ENCODE data around the gene TLR9. TPM values are rescaled to one million over a fixed set of nuclear protein-coding genes. Genes with fewer than 3 reads are reported as not detected.

TLR9 gene
- total RNA-seq, 1 experiment from 2014 or later = not detected

DNA sequence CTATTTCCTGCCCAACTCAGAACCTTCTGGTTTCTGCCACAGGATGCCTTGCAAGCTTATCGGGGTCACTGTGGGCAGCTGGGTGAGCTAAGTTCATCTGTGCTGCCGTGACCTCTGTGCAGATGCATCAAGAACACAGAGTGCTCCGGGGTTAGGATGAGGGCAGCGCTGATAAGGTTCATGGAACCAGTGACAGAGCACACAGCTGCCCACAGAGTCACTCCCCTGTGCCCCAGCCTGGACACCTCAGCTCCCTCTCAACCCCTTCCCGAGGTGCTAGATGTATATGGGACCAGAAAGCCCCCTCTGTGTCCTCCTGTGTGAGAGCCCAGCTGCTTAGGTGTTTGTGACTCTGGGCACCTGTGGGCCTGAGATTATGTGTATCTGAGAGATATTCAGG lies 43.2 kb downstream of the TLR9 start:
- Mint-ChIP-seq H3K4me3 (no peak overlapping the region), H3K36me3 (no peaks in the 10 kb centered on the region), H3K27ac (no peak overlapping the region), H3K4me1 (peaks cover 10% of the 10 kb centered on the region; the same call in 1 of the 2 replicates), H3K9me3 (no peaks in the 10 kb centered on the region), H3K27me3 (ENCODE audit: low read depth) (peaks cover 2% of the 10 kb centered on the region; the same call in 1 of the 2 replicates)
- ATAC-seq = no peak
- no peak for DNase-seq (ENCODE audit: low spot score)
- POLR2A ChIA-PET = no interaction called here
- TF ChIP-seq, protein P1, sequence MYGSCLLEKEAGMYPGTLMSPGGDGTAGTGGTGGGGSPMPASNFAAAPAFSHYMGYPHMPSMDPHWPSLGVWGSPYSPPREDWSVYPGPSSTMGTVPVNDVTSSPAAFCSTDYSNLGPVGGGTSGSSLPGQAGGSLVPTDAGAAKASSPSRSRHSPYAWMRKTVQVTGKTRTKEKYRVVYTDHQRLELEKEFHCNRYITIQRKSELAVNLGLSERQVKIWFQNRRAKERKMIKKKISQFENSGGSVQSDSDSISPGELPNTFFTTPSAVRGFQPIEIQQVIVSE (CRISPR knock-in tag; IDR thresholded peaks at IDR 0.05; ENCODE audit: borderline replicate concordance) = no peak
- TF ChIP-seq, protein P2, sequence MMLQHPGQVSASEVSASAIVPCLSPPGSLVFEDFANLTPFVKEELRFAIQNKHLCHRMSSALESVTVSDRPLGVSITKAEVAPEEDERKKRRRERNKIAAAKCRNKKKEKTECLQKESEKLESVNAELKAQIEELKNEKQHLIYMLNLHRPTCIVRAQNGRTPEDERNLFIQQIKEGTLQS (CRISPR knock-in tag; conservative IDR thresholded peaks at IDR 0.05) = no peak
- TF ChIP-seq ZNF396 (CRISPR knock-in tag; IDR thresholded peaks at IDR 0.05; ENCODE audit: borderline replicate concordance) = no peak
- TF ChIP-seq GABPB1 (CRISPR knock-in tag; IDR thresholded peaks at IDR 0.05) = no peak
- TF ChIP-seq, protein P3, sequence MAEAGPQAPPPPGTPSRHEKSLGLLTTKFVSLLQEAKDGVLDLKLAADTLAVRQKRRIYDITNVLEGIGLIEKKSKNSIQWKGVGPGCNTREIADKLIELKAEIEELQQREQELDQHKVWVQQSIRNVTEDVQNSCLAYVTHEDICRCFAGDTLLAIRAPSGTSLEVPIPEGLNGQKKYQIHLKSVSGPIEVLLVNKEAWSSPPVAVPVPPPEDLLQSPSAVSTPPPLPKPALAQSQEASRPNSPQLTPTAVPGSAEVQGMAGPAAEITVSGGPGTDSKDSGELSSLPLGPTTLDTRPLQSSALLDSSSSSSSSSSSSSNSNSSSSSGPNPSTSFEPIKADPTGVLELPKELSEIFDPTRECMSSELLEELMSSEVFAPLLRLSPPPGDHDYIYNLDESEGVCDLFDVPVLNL (CRISPR knock-in tag; IDR thresholded peaks at IDR 0.05; ENCODE audit: borderline replicate concordance, low read depth) = no peak
- no peak for TF ChIP-seq CREB1 (CRISPR knock-in tag; IDR thresholded peaks at IDR 0.05)
- TF ChIP-seq, protein P4, sequence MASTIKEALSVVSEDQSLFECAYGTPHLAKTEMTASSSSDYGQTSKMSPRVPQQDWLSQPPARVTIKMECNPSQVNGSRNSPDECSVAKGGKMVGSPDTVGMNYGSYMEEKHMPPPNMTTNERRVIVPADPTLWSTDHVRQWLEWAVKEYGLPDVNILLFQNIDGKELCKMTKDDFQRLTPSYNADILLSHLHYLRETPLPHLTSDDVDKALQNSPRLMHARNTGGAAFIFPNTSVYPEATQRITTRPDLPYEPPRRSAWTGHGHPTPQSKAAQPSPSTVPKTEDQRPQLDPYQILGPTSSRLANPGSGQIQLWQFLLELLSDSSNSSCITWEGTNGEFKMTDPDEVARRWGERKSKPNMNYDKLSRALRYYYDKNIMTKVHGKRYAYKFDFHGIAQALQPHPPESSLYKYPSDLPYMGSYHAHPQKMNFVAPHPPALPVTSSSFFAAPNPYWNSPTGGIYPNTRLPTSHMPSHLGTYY (CRISPR knock-in tag; IDR thresholded peaks at IDR 0.05) = no peak
- TF ChIP-seq, protein P5, sequence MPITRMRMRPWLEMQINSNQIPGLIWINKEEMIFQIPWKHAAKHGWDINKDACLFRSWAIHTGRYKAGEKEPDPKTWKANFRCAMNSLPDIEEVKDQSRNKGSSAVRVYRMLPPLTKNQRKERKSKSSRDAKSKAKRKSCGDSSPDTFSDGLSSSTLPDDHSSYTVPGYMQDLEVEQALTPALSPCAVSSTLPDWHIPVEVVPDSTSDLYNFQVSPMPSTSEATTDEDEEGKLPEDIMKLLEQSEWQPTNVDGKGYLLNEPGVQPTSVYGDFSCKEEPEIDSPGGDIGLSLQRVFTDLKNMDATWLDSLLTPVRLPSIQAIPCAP (CRISPR knock-in tag; IDR thresholded peaks at IDR 0.05) = no peak
- no peak for TF ChIP-seq MXD4 (CRISPR knock-in tag; IDR thresholded peaks at IDR 0.05; ENCODE audit: borderline replicate concordance)
- no peak for TF ChIP-seq TP53 (CRISPR knock-in tag; IDR thresholded peaks at IDR 0.05)
- CTCF ChIA-PET = interaction anchor here (1.1 to 1.2 kb wide), 2 partner anchors 12 to 38 kb away, joined by 3 to 4 read pairs; no protein-coding TSS in a partner anchor

DNA sequence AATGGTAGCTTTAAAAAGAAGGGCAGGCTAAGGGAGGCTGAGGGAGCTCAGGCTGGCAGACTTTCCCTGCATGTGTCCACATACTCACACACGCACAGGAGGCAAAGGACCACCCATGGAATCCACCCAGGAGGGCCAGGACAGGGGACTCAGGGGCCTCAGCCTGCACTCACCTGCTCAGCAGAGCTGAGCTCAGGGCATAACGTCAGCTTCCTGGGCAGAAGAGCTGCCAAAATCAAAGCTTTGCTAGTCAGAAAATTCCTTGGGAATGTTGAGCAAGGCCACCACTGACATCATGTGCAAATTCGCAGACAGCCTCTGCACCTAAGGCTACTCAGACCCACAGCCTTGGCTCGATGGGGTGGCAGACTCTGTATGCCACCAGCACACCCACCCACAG lies 43.9 kb downstream of the TLR9 start:
- DNase-seq (ENCODE audit: low spot score) = no peak
- Mint-ChIP-seq H3K27me3 (ENCODE audit: low read depth) (peaks cover 2% of the 10 kb centered on the region; the same call in 1 of the 2 replicates), H3K27ac (no peak overlapping the region), H3K4me3 (no peak overlapping the region), H3K9me3 (no peaks in the 10 kb centered on the region), H3K4me1 (peaks cover 11% of the 10 kb centered on the region; the same call in 1 of the 2 replicates), H3K36me3 (no peaks in the 10 kb centered on the region)
- no peak for TF ChIP-seq JUN (CRISPR knock-in tag; IDR thresholded peaks at IDR 0.05)
- no peak for TF ChIP-seq TEAD1 (CRISPR knock-in tag; IDR thresholded peaks at IDR 0.05)
- no peak for TF ChIP-seq ZNF219 (CRISPR knock-in tag; IDR thresholded peaks at IDR 0.05; ENCODE audit: borderline replicate concordance)
- no peak for TF ChIP-seq ETV6 (CRISPR knock-in tag; IDR thresholded peaks at IDR 0.05)
- TF ChIP-seq, protein P4 (CRISPR knock-in tag; IDR thresholded peaks at IDR 0.05) = no peak
- no peak for TF ChIP-seq NFYB (CRISPR knock-in tag; conservative IDR thresholded peaks at IDR 0.05; ENCODE audit: low read depth)
- TF ChIP-seq CBFB (CRISPR knock-in tag; IDR thresholded peaks at IDR 0.05; ENCODE audit: low read depth) = no peak
- TF ChIP-seq, protein P6, sequence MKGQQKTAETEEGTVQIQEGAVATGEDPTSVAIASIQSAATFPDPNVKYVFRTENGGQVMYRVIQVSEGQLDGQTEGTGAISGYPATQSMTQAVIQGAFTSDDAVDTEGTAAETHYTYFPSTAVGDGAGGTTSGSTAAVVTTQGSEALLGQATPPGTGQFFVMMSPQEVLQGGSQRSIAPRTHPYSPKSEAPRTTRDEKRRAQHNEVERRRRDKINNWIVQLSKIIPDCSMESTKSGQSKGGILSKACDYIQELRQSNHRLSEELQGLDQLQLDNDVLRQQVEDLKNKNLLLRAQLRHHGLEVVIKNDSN (CRISPR knock-in tag; IDR thresholded peaks at IDR 0.05) = no peak
- CTCF ChIA-PET = interaction anchor here (1.1 kb wide), 1 partner anchor 11 kb away, joined by 3 read pairs; no protein-coding TSS in a partner anchor
- POLR2A ChIA-PET = no interaction called here
- no peak for ATAC-seq
